ENCODE measurements around the gene WIPF1. TPM values are rescaled to one million over a fixed set of nuclear protein-coding genes. Genes with fewer than 3 reads are reported as not detected.
A peak's percentile ranks its signal among the peaks of the same experiment; 100 is the strongest.

WIPF1 gene, protein sequence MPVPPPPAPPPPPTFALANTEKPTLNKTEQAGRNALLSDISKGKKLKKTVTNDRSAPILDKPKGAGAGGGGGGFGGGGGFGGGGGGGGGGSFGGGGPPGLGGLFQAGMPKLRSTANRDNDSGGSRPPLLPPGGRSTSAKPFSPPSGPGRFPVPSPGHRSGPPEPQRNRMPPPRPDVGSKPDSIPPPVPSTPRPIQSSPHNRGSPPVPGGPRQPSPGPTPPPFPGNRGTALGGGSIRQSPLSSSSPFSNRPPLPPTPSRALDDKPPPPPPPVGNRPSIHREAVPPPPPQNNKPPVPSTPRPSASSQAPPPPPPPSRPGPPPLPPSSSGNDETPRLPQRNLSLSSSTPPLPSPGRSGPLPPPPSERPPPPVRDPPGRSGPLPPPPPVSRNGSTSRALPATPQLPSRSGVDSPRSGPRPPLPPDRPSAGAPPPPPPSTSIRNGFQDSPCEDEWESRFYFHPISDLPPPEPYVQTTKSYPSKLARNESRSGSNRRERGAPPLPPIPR
- total RNA-seq, result 10 to 100 TPM in 1 of 4 donors, 1 to 10 TPM in 3; 2.2 to 17.5 (median 6.0) TPM

GRCh38 chr2:174597345-174598047, at the start of gene WIPF1:
TSS of gene WIPF1 (minus strand) at chr2:174597804. CDS start at chr2:174585573, 12,231 bp downstream.
- H3K4me3 ChIP-seq, result peak within 1 kb of the TSS in 3 of 4 donors; percentile 27 to 55 (median 33)
- TF ChIP-seq POLR2A (IDR thresholded peaks at IDR 0.05) (peak in 3 of 4 donors; percentile 25 to 83 (median 44)), CTCF (IDR thresholded peaks at IDR 0.05) (no peak)
- peak within 1 kb of the TSS; percentile 51 to 77 (median 68) for H3K27ac ChIP-seq
- intact Hi-C loops (cut with DNase I), result no loop called here
- H3K9me3 ChIP-seq, result no peaks in the 10 kb centered on the region
- peak; percentile 6 for DNase-seq
- H3K4me1 ChIP-seq, result peaks cover 4 to 49% (median 5%) of the 10 kb centered on the region in 3 donors
- no peaks in the 10 kb centered on the region for H3K27me3 ChIP-seq
- H3K36me3 ChIP-seq, result no peaks in the 10 kb centered on the region
- 31 to 42% methylated on average over 6 of the region's 6 CpGs for WGBS, 2 donors

DNA sequence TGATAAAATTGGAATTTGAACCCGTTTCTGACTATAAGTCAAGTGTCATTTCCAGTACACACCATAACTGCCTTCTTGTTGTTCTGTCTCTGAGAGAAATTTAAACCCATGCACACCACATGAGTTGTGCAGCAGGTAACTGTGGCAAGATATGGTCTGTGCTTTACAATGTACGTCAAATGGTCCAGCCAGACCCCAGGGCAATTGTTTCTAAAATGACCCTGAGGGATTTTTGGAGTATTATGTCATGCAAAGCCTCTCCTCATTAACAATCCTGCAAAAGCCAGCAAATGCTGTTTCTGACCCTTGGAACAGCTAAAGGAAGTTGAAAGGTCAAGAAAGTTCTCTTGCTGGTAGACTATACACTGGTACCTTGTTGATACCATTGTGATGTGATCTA, 47.7 kb upstream of the WIPF1 start:
- Histone ChIP-seq H3K4me3 (no peak overlapping the region), H3K27ac (no peak overlapping the region), H3K27me3 (no peaks in the 10 kb centered on the region), H3K36me3 (no peaks in the 10 kb centered on the region), H3K4me1 (no peaks in the 10 kb centered on the region), H3K9me3 (peaks cover 0 to 9% (median 0%) of the 10 kb centered on the region in 3 donors)
- TF ChIP-seq POLR2A (IDR thresholded peaks at IDR 0.05), result no peak
- TF ChIP-seq CTCF (IDR thresholded peaks at IDR 0.05), result no peak
- WGBS, 2 donors, result 74 to 97% methylated on average over 2 of the region's 2 CpGs
- intact Hi-C loops (cut with DNase I), result no loop called here
- no peak for DNase-seq

DNA sequence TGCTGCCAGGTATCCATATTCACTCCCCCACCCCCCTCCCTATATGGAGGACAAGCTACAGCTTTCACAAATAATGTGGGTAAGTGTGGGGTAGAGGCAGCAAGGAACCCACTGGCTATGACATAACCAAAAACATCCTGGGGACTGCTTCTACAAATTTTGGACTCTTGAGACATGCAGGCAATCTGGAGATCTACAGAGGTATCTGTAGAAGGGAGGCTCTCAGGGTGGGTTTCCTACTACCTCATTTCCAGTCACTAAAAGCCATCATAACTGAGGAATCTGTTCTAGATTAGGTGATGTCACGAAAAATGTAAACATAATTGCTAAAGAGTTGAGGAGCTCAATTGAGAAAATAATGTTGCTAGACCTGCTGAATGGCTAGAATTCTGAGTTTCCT, 46.8 kb upstream of the WIPF1 start:
- H3K27ac ChIP-seq, result no peak overlapping the region

GRCh38 chr2:174643356-174643755, 45.8 kb upstream of the WIPF1 start:
- H3K9me3 ChIP-seq, result no peaks in the 10 kb centered on the region
- no peak overlapping the region for H3K27ac ChIP-seq
- H3K36me3 ChIP-seq, result no peaks in the 10 kb centered on the region
- H3K4me3 ChIP-seq, result no peak overlapping the region
- no peak for DNase-seq
- no peak for TF ChIP-seq CTCF (IDR thresholded peaks at IDR 0.05)
- TF ChIP-seq POLR2A (IDR thresholded peaks at IDR 0.05), result no peak
- no peaks in the 10 kb centered on the region for H3K4me1 ChIP-seq
- intact Hi-C loops (cut with DNase I), result no loop called here
- no peaks in the 10 kb centered on the region for H3K27me3 ChIP-seq
- 90 to 93% methylated on average over 6 of the region's 6 CpGs for WGBS, 2 donors

More for the DNA sequence above, 46.8 kb upstream of the WIPF1 start:
- DNase-seq, result no peak
- H3K9me3 ChIP-seq, result peaks cover 0 to 7% (median 0%) of the 10 kb centered on the region in 3 donors
- TF ChIP-seq POLR2A (IDR thresholded peaks at IDR 0.05) (no peak), CTCF (IDR thresholded peaks at IDR 0.05) (no peak)
- no peaks in the 10 kb centered on the region for H3K27me3 ChIP-seq
- no peaks in the 10 kb centered on the region for H3K4me1 ChIP-seq
- intact Hi-C loops (cut with DNase I), result no loop called here
- H3K4me3 ChIP-seq, result no peak overlapping the region
- WGBS, 2 donors, result 80 to 100% methylated on average over 1 of the region's 1 CpG
- no peaks in the 10 kb centered on the region for H3K36me3 ChIP-seq

DNA sequence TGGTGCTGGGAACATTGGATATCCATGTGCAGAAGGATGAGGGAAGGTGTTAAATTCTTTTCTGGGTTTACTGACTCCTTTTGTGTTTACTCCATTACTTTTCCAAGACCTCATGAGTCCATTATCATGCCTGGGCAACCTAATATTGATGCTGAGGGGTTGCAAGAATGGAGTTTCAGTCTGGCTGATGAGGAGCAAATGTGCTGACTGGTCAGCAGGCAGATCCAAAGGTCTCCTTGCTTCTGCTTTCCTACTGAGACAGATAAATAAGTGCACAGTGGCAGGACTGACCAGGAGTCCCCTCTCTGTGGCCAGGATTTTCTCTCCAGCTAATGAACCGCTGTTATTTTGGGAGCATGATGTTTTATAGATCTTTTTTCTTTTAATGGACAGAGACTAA, 43.6 kb upstream of the WIPF1 start:
- WGBS, 2 donors, result 75 to 93% methylated on average over 1 of the region's 1 CpG
- Histone ChIP-seq H3K27ac (no peak overlapping the region), H3K4me1 (peaks cover 0 to 3% (median 0%) of the 10 kb centered on the region in 3 donors), H3K36me3 (no peaks in the 10 kb centered on the region), H3K27me3 (no peaks in the 10 kb centered on the region), H3K4me3 (no peak overlapping the region), H3K9me3 (no peaks in the 10 kb centered on the region)
- no peak for DNase-seq
- no peak for TF ChIP-seq POLR2A (IDR thresholded peaks at IDR 0.05)
- no peak for TF ChIP-seq CTCF (IDR thresholded peaks at IDR 0.05)
- intact Hi-C loops (cut with DNase I), result no loop called here

All from esophagus squamous epithelium (tissue), 5 donors.